Measurements from ENCODE around the gene ANKS4B.
"Not testable (repeated sequence)": the region's sequence is repeated elsewhere in the genome, so short reads cannot be mapped to it uniquely, and the experiment has no call there.

The ANKS4B gene

GRCh38 chr16:21219551-21219950 is 13.9 kb upstream of the ANKS4B start:
- DNase-seq: no peak

- peak; percentile 3 for DNase-seq
Measured at GRCh38 chr16:21222495-21223337, 10.8 kb upstream of the ANKS4B start.

GRCh38 chr16:21223787-21224186 is 9.7 kb upstream of the ANKS4B start:
- DNase-seq: no peak

- no peak for DNase-seq
Measured at GRCh38 chr16:21224800-21225199, 8.7 kb upstream of the ANKS4B start.

GRCh38 chr16:21226749-21227148 is 6.8 kb upstream of the ANKS4B start:
- no peak for DNase-seq

GRCh38 chr16:21227866-21228265 is 5.6 kb upstream of the ANKS4B start:
- peak; percentile 64 for DNase-seq

- no peak for DNase-seq
Measured at GRCh38 chr16:21228361-21228872, 5.1 kb upstream of the ANKS4B start.

- DNase-seq: no peak
Measured at GRCh38 chr16:21233045-21233520, 416 bp upstream of the ANKS4B start.

GRCh38 chr16:21235199-21235585 is 1.7 kb downstream of the ANKS4B start:
- DNase-seq: no peak

- no peak for DNase-seq
Measured at GRCh38 chr16:21236831-21237230, 3.3 kb downstream of the ANKS4B start.

- no peak for DNase-seq
Measured at GRCh38 chr16:21239646-21240045, 6.1 kb downstream of the ANKS4B start.

- no peak for DNase-seq
Measured at GRCh38 chr16:21242756-21243155, 9.3 kb downstream of the ANKS4B start.

GRCh38 chr16:21244518-21245215 is 11.2 kb downstream of the ANKS4B start:
- DNase-seq: no peak

- DNase-seq: not testable (repeated sequence)
Measured at GRCh38 chr16:21248179-21248578, 14.7 kb downstream of the ANKS4B start.

GRCh38 chr16:21250072-21250923 is 16.8 kb downstream of the ANKS4B start:
- DNase-seq: no peak

- no peak for DNase-seq
Measured at GRCh38 chr16:21253470-21253869, 20.0 kb downstream of the ANKS4B start.

- no peak for DNase-seq
Measured at GRCh38 chr16:21256636-21257035, 23.1 kb downstream of the ANKS4B start.

- no peak for DNase-seq
Measured at GRCh38 chr16:21257284-21257683, 23.8 kb downstream of the ANKS4B start.

GRCh38 chr16:21260870-21261791 is 27.6 kb downstream of the ANKS4B start:
- DNase-seq: no peak

- no peak for DNase-seq
Measured at GRCh38 chr16:21262779-21263639, 29.5 kb downstream of the ANKS4B start.
